ENCODE measurements around the gene KIR2DL1.
"Not testable (repeated sequence)": the region's sequence is repeated elsewhere in the genome, so short reads cannot be mapped to it uniquely, and the experiment has no call there.

GRCh38 chr19:54824416-54824815 is 54.8 kb downstream of the KIR2DL1 start:
- not testable (repeated sequence) for TF ChIP-seq ERF (CRISPR knock-in tag; IDR thresholded peaks at IDR 0.05); SMARCC2 (IDR thresholded peaks at IDR 0.05; ENCODE audit: low read depth); CEBPZ (IDR thresholded peaks at IDR 0.05; ENCODE audit: borderline replicate concordance, low read depth, low read length); IRF9 (tag; IDR thresholded peaks at IDR 0.05); ARNT (IDR thresholded peaks at IDR 0.05); FOXJ3 (CRISPR knock-in tag; IDR thresholded peaks at IDR 0.05); CTCF (IDR thresholded peaks at IDR 0.05 in 2 of 3, conservative IDR thresholded peaks at IDR 0.05 in 1 of 3; ENCODE audit: insufficient read depth in 2 of 3, low read depth in 1 of 3, low read length in 3 of 3); HNRNPL (IDR thresholded peaks at IDR 0.05; ENCODE audit: low read depth, low read length)

Data from K562 (cell line).